ENCODE results near the gene CBX3. TPM values are rescaled to one million over a fixed set of nuclear protein-coding genes. Genes with fewer than 3 reads are reported as not detected.
A peak's percentile ranks its signal among the peaks of the same experiment; 100 is the strongest.

Gene CBX3
- total and polyA plus RNA-seq, 7 donors: 58.1 to 101 (median 94.9) TPM

GRCh38 chr7:26197153-26198115 is 4.1 kb upstream of the CBX3 start:
- 11 to 16% methylated on average over 5 of the region's 5 CpGs for WGBS, 2 donors
- Histone ChIP-seq H3K4me3 (peak overlapping the region; percentile 83 to 98 (median 94)), H3K9me3 (no peaks in the 10 kb centered on the region), H3K36me3 (peaks cover 37 to 54% (median 41%) of the 10 kb centered on the region in 4 donors), H3K27me3 (no peaks in the 10 kb centered on the region), H3K27ac (peak overlapping the region; percentile 97 to 99 (median 98)), H3K4me1 (peaks cover 0 to 54% (median 53%) of the 10 kb centered on the region in 4 donors)
- no peak for DNase-seq
- intact Hi-C loops (cut with DNase I): loop anchor here (2.0 to 5.0 kb wide), 3 partner anchors 105 to 167 kb away; no protein-coding TSS in a partner anchor
- TF ChIP-seq POLR2A (IDR thresholded peaks at IDR 0.05): no peak
- TF ChIP-seq, protein P1, sequence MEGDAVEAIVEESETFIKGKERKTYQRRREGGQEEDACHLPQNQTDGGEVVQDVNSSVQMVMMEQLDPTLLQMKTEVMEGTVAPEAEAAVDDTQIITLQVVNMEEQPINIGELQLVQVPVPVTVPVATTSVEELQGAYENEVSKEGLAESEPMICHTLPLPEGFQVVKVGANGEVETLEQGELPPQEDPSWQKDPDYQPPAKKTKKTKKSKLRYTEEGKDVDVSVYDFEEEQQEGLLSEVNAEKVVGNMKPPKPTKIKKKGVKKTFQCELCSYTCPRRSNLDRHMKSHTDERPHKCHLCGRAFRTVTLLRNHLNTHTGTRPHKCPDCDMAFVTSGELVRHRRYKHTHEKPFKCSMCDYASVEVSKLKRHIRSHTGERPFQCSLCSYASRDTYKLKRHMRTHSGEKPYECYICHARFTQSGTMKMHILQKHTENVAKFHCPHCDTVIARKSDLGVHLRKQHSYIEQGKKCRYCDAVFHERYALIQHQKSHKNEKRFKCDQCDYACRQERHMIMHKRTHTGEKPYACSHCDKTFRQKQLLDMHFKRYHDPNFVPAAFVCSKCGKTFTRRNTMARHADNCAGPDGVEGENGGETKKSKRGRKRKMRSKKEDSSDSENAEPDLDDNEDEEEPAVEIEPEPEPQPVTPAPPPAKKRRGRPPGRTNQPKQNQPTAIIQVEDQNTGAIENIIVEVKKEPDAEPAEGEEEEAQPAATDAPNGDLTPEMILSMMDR (IDR thresholded peaks at IDR 0.05): no peak
- TF ChIP-seq EP300 (IDR thresholded peaks at IDR 0.05): no peak
- TF ChIP-seq POLR2AphosphoS5 (IDR thresholded peaks at IDR 0.05): no peak

DNA sequence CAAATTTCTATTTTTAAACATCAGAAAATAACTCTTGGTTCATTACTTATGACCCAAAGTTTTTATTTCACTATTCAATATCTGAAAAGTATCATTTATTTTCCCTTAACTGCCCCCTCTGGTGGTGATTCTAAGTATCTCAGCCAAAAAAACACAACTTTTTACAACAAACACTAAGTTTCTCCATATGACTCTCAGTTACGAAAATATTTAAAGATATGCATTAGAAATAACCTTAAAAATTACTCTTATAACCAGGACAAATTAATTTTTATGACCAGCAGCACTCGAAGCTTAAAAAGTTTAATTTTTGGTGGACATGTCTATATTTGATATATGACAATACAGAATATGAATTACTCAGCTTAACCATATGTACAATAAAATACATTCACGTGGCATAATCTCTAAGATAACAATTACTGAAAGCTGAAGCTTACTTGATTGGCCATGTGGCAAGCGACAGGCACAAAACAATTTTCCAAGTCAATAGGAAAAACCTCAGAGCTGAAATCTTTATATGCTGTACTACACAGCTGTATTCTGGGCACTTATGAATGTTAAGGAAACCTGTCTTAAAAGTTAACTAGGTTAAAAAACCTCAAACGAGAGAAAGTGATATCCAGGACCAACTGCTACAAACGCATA is 3.3 kb upstream of the CBX3 start:
- Histone ChIP-seq H3K27ac (peak overlapping the region; percentile 97 to 99 (median 98)), H3K36me3 (peaks cover 30 to 46% (median 32%) of the 10 kb centered on the region in 4 donors), H3K27me3 (no peaks in the 10 kb centered on the region), H3K9me3 (no peaks in the 10 kb centered on the region), H3K4me3 (peak overlapping the region; percentile 83 to 98 (median 94)), H3K4me1 (peaks cover 0 to 55% (median 51%) of the 10 kb centered on the region in 4 donors)
- no peak for DNase-seq
- TF ChIP-seq POLR2AphosphoS5 (IDR thresholded peaks at IDR 0.05) (no peak), EP300 (IDR thresholded peaks at IDR 0.05) (no peak), POLR2A (IDR thresholded peaks at IDR 0.05) (no peak)
- TF ChIP-seq, protein P1 (IDR thresholded peaks at IDR 0.05): peak in 3 of 4 experiments; percentile 62 to 68 (median 67)
- intact Hi-C loops (cut with DNase I): loop anchor here (2.0 to 5.0 kb wide), 3 partner anchors 106 to 167 kb away; no protein-coding TSS in a partner anchor
- 0 to 1% methylated on average over 6 of the region's 6 CpGs for WGBS, 2 donors

DNA sequence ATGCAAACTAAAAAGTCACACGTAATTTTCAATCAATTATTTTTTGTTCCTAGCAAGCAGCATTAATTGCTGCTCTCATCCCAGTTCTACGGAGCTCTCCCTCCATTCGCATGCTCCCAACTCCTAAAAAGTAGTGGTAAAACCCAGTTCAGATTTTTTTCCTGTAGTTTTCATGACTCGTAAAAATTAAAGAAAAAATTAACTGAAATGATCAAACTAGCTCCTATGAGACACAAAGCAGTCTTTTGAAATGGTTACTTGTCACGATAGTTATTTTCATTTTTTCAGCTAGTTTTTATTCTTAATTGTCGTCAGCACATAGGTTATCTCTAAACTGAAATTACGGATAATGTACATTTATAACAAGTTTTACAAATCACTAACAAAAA is 2.8 kb upstream of the CBX3 start:
- 0% methylated on average over 7 of the region's 7 CpGs for WGBS, 2 donors
- H3K27me3 ChIP-seq: no peaks in the 10 kb centered on the region
- H3K27ac ChIP-seq: peak overlapping the region; percentile 97 to 99 (median 98)
- peak overlapping the region; percentile 83 to 98 (median 94) for H3K4me3 ChIP-seq
- TF ChIP-seq EP300 (IDR thresholded peaks at IDR 0.05): no peak
- no peak for TF ChIP-seq POLR2AphosphoS5 (IDR thresholded peaks at IDR 0.05)
- TF ChIP-seq POLR2A (IDR thresholded peaks at IDR 0.05): no peak
- TF ChIP-seq, protein P1 (IDR thresholded peaks at IDR 0.05): no peak
- intact Hi-C loops (cut with DNase I): loop anchor here (2.0 to 5.0 kb wide), 3 partner anchors 106 to 166 kb away; no protein-coding TSS in a partner anchor
- H3K36me3 ChIP-seq: peaks cover 25 to 40% (median 27%) of the 10 kb centered on the region in 4 donors
- H3K4me1 ChIP-seq: peaks cover 0 to 55% (median 51%) of the 10 kb centered on the region in 4 donors
- DNase-seq: no peak
- no peaks in the 10 kb centered on the region for H3K9me3 ChIP-seq

DNA sequence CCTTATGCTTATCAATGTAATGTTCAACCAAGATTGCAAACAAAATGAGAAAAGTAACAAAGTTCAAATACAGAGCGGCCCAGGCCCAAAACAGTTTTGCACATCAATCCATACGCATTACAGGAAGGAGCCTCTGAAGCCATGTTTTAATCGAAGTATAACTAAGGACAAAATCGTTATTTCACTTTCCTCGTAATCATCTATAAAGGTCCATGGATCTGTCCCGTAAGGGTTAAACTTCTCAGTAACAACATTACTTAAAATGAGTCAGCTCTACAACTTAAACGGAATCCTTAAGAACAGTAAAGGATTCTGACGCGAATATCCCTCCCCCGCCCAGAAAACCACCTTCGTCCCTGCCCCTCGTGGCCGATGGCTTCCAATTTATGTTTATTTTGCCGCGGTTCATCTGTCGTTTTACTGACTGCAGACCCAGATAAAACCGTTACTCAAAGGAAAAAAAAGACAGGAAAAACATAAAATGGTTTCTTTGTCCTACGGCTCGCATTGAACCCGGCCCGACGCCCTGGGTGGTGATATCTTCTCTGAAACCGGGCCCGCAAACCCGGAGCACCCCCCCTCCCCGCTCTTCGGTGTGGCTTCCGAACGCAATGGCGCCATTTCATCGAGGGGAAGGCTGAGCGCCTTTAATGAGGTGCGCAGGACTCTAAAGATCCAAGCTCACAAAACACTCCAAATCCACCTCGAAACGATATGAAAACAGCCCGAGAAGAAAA is 2.1 kb upstream of the CBX3 start:
- H3K4me3 ChIP-seq: peak overlapping the region; percentile 83 to 98 (median 94)
- intact Hi-C loops (cut with DNase I): loop anchor here (2.0 to 10.0 kb wide), 9 partner anchors 107 to 1465 kb away; partner anchors contain the start of genes HIBADH, HOXA1 and SKAP2
- peak overlapping the region; percentile 97 to 99 (median 98) for H3K27ac ChIP-seq
- no peaks in the 10 kb centered on the region for H3K9me3 ChIP-seq
- no peaks in the 10 kb centered on the region for H3K27me3 ChIP-seq
- 0 to 1% methylated on average over 36 of the region's 36 CpGs for WGBS, 2 donors
- DNase-seq: peak; percentile 89
- H3K36me3 ChIP-seq: peaks cover 20 to 33% (median 21%) of the 10 kb centered on the region in 4 donors
- H3K4me1 ChIP-seq: peaks cover 0 to 55% (median 51%) of the 10 kb centered on the region in 4 donors
- TF ChIP-seq POLR2A (IDR thresholded peaks at IDR 0.05) (peak in 1 of 2 donors; percentile 55), EP300 (IDR thresholded peaks at IDR 0.05) (no peak), POLR2AphosphoS5 (IDR thresholded peaks at IDR 0.05) (peak; percentile 18 to 84 (median 68))
- TF ChIP-seq, protein P1 (IDR thresholded peaks at IDR 0.05): no peak
